Measurements from ENCODE around the gene TBCK.

GRCh38 chr4:105992641-105993305 is 323.2 kb downstream of the TBCK start:
- TF ChIP-seq POLR2A (IDR thresholded peaks at IDR 0.05) (no peak), CTCF (IDR thresholded peaks at IDR 0.05) (no peak), EP300 (IDR thresholded peaks at IDR 0.05) (no peak), POLR2AphosphoS5 (IDR thresholded peaks at IDR 0.05) (no peak)

All from suprapubic skin (tissue), 4 donors.